Neural cell (in vitro differentiated cells): ENCODE results near the gene KCNIP4. TPM values are rescaled to one million over a fixed set of nuclear protein-coding genes. Genes with fewer than 3 reads are reported as not detected.

Source experiments
- H2AFZ ChIP-seq: fragments of 200-600, 300-800 bp; sonication (generic), shearing (Covaris generic); 2 replicates; pipeline ENCODE4 v1.6.0; 2014; ENCODE audit warnings: low read depth, mild to moderate bottlenecking, antibody characterized with exemption, low read length, moderate library complexity
- H3F3A ChIP-seq: fragments of 200-600 bp; shearing (Covaris generic); 2 replicates; pipeline ENCODE4 v1.6.1; 2016; ENCODE audit warnings: mild to moderate bottlenecking, moderate library complexity, mixed read lengths, antibody characterized with exemption, low read length; ENCODE audit not compliant: insufficient read depth, poor library complexity, severe bottlenecking
- H3K27ac ChIP-seq: fragments of 200-600, 300-800 bp; sonication (generic), shearing (Covaris generic); 2 replicates; pipeline ENCODE4 v1.5.1; 2014; ENCODE audit warnings: mild to moderate bottlenecking, low read length, moderate library complexity
- H3K27me3 ChIP-seq: fragments of 300-800, 200-600 bp; sonication (generic), shearing (Covaris generic); 2 replicates; pipeline ENCODE4 v1.6.0; 2014; ENCODE audit warnings: mild to moderate bottlenecking, low read depth, low read length, moderate library complexity; ENCODE audit not compliant: insufficient read depth
- H3K36me3 ChIP-seq: fragments of 300-800, 200-600 bp; sonication (generic), shearing (Covaris generic); 2 replicates; pipeline ENCODE4 v1.5.1; 2014; ENCODE audit warnings: mild to moderate bottlenecking, antibody characterized with exemption, low read length, moderate library complexity; ENCODE audit not compliant: insufficient read depth
- H3K4me2 ChIP-seq: fragments of 300-800, 200-600 bp; sonication (generic), shearing (Covaris generic); 2 replicates; pipeline ENCODE4 v1.6.0; 2014; ENCODE audit warnings: mild to moderate bottlenecking, low read length
- H3K4me3 ChIP-seq: fragments of 300-800, 200-600 bp; sonication (generic), shearing (Covaris generic); 2 replicates; pipeline ENCODE4 v1.5.1; 2014; ENCODE audit warnings: mild to moderate bottlenecking, low read length, moderate library complexity
- H3K79me2 ChIP-seq: fragments of 200-600 bp; shearing (Covaris generic); replicated peaks from 2 replicates; pipeline ENCODE4 v1.6.0; 2014; ENCODE audit warnings: mild to moderate bottlenecking, low read length, moderate library complexity; ENCODE audit not compliant: insufficient read depth
- H3K9ac ChIP-seq: fragments of 300-800, 200-600 bp; sonication (generic), shearing (Covaris generic); 2 replicates; pipeline ENCODE4 v1.6.1; 2016; ENCODE audit warnings: mild to moderate bottlenecking, low read length, mixed read lengths
- H3K9me2 ChIP-seq: fragments of 200-600 bp; shearing (Covaris generic); 2 replicates; pipeline ENCODE4 v1.6.1; 2016; ENCODE audit warnings: mild to moderate bottlenecking, low read length, mixed read lengths; ENCODE audit not compliant: insufficient read depth
- H3K9me3 ChIP-seq: fragments of 200-600, 300-800 bp; sonication (generic), shearing (Covaris generic); 2 replicates; pipeline ENCODE4 v1.6.1; 2016; ENCODE audit warnings: mild to moderate bottlenecking, mixed run types, low read length, moderate library complexity, mixed read lengths
- H4K20me1 ChIP-seq: fragments of 200-600 bp; shearing (Covaris generic); 2 replicates; pipeline ENCODE4 v1.6.1; 2016; ENCODE audit warnings: mild to moderate bottlenecking, mixed run types; ENCODE audit not compliant: insufficient read depth
- EP300 ChIP-seq: fragments of 450-650 bp; conservative IDR thresholded peaks from 2 replicates; pipeline ENCODE4 v1.6.1; 2014; ENCODE audit warnings: antibody characterized with exemption, mild to moderate bottlenecking, moderate library complexity; ENCODE audit not compliant: poor library complexity, severe bottlenecking
- EZH2 ChIP-seq: fragments of 200-600, 300-800 bp; shearing (Covaris generic), sonication (generic); IDR thresholded peaks from 2 replicates; pipeline ENCODE4 v1.6.1; 2014; ENCODE audit warnings: antibody characterized with exemption, low read length, borderline replicate concordance, mild to moderate bottlenecking; ENCODE audit not compliant: insufficient read depth, poor library complexity, severe bottlenecking
- MXI1 ChIP-seq: fragments of 450-650 bp; conservative IDR thresholded peaks from 2 replicates; pipeline ENCODE4 v1.6.1; 2014; ENCODE audit warnings: antibody characterized with exemption, mild to moderate bottlenecking; ENCODE audit not compliant: poor library complexity, severe bottlenecking
- POLR2AphosphoS5 ChIP-seq: IDR thresholded peaks from 2 replicates; pipeline ENCODE4 v1.6.1; 2012
- RAD21 ChIP-seq: fragments of 450-650 bp; conservative IDR thresholded peaks from 2 replicates; pipeline ENCODE4 v1.6.1; 2014; ENCODE audit warnings: antibody characterized with exemption, mild to moderate bottlenecking, moderate library complexity
- SMC3 ChIP-seq: fragments of 450-650 bp; conservative IDR thresholded peaks from 2 replicates; pipeline ENCODE4 v1.6.1; 2014; ENCODE audit warnings: antibody characterized with exemption, mild to moderate bottlenecking, moderate library complexity; ENCODE audit not compliant: poor library complexity
- TAF1 ChIP-seq: IDR thresholded peaks from 2 replicates; pipeline ENCODE4 v1.6.1; 2012; ENCODE audit warnings: low read depth
- polyA plus RNA-seq: library from polyadenylated mRNA; depleted of rRNA; stranded (reverse); fragments of >200 nt; gene quantifications from 2 replicates; pipeline ENCODE4 v1.2.3, GENCODE V29; 2014
- TF ChIP-seq, protein P1 (sequence below): IDR thresholded peaks from 2 replicates; pipeline ENCODE4 v1.6.1; 2012; ENCODE audit warnings: borderline replicate concordance
- TF ChIP-seq, protein P2 (sequence below): fragments of 450-650 bp; IDR thresholded peaks from 2 replicates; pipeline ENCODE4 v1.5.1; 2014; ENCODE audit warnings: antibody characterized with exemption, mild to moderate bottlenecking, moderate library complexity; ENCODE audit not compliant: poor library complexity, severe bottlenecking

KCNIP4 gene
- polyA plus RNA-seq, 1 donor from 2014 or later = 22.8 TPM

- TF ChIP-seq EP300 (no peak), TAF1 (no peak), POLR2AphosphoS5 (no peak), SMC3 (no peak), RAD21 (no peak), MXI1 (no peak), EZH2 (no peak)
- TF ChIP-seq, protein P1, sequence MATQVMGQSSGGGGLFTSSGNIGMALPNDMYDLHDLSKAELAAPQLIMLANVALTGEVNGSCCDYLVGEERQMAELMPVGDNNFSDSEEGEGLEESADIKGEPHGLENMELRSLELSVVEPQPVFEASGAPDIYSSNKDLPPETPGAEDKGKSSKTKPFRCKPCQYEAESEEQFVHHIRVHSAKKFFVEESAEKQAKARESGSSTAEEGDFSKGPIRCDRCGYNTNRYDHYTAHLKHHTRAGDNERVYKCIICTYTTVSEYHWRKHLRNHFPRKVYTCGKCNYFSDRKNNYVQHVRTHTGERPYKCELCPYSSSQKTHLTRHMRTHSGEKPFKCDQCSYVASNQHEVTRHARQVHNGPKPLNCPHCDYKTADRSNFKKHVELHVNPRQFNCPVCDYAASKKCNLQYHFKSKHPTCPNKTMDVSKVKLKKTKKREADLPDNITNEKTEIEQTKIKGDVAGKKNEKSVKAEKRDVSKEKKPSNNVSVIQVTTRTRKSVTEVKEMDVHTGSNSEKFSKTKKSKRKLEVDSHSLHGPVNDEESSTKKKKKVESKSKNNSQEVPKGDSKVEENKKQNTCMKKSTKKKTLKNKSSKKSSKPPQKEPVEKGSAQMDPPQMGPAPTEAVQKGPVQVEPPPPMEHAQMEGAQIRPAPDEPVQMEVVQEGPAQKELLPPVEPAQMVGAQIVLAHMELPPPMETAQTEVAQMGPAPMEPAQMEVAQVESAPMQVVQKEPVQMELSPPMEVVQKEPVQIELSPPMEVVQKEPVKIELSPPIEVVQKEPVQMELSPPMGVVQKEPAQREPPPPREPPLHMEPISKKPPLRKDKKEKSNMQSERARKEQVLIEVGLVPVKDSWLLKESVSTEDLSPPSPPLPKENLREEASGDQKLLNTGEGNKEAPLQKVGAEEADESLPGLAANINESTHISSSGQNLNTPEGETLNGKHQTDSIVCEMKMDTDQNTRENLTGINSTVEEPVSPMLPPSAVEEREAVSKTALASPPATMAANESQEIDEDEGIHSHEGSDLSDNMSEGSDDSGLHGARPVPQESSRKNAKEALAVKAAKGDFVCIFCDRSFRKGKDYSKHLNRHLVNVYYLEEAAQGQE = no peak
- TF ChIP-seq, protein P2, sequence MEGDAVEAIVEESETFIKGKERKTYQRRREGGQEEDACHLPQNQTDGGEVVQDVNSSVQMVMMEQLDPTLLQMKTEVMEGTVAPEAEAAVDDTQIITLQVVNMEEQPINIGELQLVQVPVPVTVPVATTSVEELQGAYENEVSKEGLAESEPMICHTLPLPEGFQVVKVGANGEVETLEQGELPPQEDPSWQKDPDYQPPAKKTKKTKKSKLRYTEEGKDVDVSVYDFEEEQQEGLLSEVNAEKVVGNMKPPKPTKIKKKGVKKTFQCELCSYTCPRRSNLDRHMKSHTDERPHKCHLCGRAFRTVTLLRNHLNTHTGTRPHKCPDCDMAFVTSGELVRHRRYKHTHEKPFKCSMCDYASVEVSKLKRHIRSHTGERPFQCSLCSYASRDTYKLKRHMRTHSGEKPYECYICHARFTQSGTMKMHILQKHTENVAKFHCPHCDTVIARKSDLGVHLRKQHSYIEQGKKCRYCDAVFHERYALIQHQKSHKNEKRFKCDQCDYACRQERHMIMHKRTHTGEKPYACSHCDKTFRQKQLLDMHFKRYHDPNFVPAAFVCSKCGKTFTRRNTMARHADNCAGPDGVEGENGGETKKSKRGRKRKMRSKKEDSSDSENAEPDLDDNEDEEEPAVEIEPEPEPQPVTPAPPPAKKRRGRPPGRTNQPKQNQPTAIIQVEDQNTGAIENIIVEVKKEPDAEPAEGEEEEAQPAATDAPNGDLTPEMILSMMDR = no peak
- no peaks in the 10 kb centered on the region for H3K79me2 ChIP-seq
- H3K36me3 ChIP-seq = no peaks in the 10 kb centered on the region
- H2AFZ ChIP-seq = no peak overlapping the region
- no peaks in the 10 kb centered on the region for H3K27me3 ChIP-seq
- no peak overlapping the region for H3K27ac ChIP-seq
- no peaks in the 10 kb centered on the region for H3F3A ChIP-seq
- H4K20me1 ChIP-seq = no peaks in the 10 kb centered on the region
- no peak overlapping the region for H3K4me3 ChIP-seq
- no peak overlapping the region for H3K9ac ChIP-seq
- no peak overlapping the region for H3K4me2 ChIP-seq
- H3K9me3 ChIP-seq = no peaks in the 10 kb centered on the region
- no peaks in the 10 kb centered on the region for H3K9me2 ChIP-seq
Measured at GRCh38 chr4:21139327-21139726, 809.2 kb downstream of the KCNIP4 start.

DNA sequence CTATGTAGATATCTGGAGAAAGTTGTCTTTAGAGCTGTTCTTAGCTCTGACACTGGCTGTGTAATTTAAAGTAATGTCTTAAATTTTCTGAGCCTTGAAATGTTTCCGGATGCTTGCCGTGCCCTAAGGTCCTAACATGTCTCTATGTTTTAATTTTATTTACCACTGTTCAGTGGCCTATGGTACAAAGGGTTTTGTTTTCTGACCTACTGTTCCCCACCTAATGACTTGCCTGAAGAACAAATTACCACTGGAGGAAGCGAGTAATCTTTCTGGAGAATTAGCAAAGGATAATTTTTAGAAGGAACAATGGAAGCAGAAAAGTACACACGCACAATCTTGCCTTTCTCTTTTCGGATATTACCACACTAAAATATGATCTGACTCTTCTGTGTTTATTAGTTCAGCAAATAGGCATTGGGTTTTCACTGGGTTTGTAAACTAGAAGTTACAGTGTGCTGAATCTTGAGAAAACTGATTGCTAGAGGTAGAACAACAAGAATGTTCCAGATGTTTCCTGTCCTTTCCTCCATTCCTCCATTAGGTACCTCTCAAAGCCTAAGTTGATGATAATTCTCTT lies 812.4 kb downstream of the KCNIP4 start:
- TF ChIP-seq, protein P1 = no peak
- TF ChIP-seq EP300 = no peak
- TF ChIP-seq POLR2AphosphoS5 = no peak
- TF ChIP-seq, protein P2 = no peak
- no peak for TF ChIP-seq MXI1
- TF ChIP-seq TAF1 = no peak
- TF ChIP-seq RAD21 = no peak
- H3K36me3 ChIP-seq = no peaks in the 10 kb centered on the region
- no peak overlapping the region for H3K4me2 ChIP-seq
- no peak overlapping the region for H3K27ac ChIP-seq
- H3K4me3 ChIP-seq = no peak overlapping the region
- no peaks in the 10 kb centered on the region for H3K9me2 ChIP-seq
- no peaks in the 10 kb centered on the region for H3K79me2 ChIP-seq
- H2AFZ ChIP-seq = no peak overlapping the region
- H3K9me3 ChIP-seq = no peaks in the 10 kb centered on the region
- H3K9ac ChIP-seq = no peak overlapping the region
- no peaks in the 10 kb centered on the region for H4K20me1 ChIP-seq
- H3F3A ChIP-seq = no peaks in the 10 kb centered on the region
- H3K27me3 ChIP-seq = no peaks in the 10 kb centered on the region
